HG03097 (cell line): ENCODE results near the gene FOXO3B.
"Not testable (repeated sequence)": the region's sequence is repeated elsewhere in the genome, so short reads cannot be mapped to it uniquely, and the experiment has no call there.

ENCODE experiments used
- ATAC-seq: cut with Tn5 transposase; IDR thresholded peaks from one replicate; pipeline ENCODE4 v1.9.1; 2021; ENCODE audit not compliant: unreplicated experiment, low FRiP score

The FOXO3B gene

DNA sequence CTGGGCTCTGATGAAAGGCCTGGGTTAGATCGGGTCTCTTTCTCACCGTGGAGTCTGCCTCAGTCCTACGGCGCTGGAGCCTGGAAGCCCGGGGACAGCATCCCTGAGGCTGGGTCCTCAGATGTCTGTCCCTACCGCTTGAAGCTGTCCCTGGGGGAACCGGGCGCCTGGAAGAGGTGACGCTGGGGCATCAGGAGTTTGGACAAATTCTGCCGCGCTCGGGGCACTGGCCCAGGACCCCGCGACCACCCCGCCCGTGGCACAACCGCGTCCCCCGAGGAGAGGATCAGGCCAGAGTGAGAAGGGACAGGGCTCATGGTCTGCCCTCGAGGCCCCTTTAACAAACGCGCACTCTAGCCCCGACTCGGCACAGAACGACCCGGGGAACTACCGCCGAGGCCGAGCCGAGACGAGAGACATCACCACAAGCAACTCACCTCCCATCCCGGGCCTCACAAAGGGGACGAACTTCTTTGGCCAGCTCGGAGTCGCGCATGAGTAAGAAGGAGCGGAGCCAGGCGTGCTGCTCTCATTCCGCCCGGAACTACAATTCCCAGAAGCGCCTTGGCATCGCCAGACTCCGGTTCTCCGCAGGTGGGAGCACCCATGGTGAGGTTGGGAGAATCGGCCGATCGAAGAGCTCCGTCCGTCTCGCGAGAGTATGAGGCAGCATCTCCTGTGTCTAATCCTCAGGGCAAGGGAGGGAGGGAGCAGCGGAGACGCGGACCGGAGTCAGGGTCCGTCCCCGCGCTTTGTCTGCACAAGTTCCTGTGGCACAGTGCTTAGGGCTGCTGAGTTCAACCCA is at the start of gene FOXO3B:
TSS of gene FOXO3B (minus strand) at position 548 of the 805 bp plus-strand sequence. CDS start 663 bp downstream, outside the sequence.
- peak; percentile 95 for ATAC-seq

DNA sequence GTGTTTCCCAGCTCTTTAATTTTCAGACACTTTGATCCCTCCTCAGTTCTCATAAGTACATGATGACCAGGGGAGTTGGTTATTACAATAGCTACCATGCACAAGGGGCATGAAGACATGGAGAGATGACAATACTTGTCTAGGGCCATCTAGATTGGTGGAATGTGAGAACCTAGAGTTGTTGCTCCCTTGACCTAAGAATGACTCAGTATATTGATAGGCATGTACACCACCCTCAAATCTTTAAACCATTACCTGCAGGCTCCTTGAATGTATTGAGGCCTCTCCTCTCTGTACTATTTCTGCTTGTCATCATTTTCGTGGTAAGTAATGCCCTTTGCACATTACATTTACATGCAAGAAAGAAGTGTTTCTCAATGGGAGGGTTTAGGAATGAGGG is 41.4 kb upstream of the FOXO3B start:
- not testable (repeated sequence) for ATAC-seq

DNA sequence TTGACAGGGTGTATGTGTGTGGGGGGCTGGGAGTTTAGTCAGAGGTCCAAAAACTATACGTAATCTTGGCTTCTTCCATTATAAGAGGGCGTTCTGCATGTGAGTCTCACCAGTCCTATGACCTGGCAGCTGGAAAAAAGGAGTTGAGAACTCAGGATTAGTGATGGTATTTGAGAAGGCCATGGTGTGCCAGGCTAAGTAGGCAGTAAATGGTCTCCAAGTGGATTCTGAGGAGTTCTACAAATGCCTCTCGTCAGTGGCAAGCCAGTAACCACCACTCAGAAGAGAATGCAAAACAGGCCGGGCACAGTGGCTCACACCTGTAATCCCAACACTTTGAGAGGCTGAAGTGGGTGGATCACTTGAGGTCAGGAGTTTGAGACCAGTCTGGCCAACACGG is 40.5 kb upstream of the FOXO3B start:
- not testable (repeated sequence) for ATAC-seq

DNA sequence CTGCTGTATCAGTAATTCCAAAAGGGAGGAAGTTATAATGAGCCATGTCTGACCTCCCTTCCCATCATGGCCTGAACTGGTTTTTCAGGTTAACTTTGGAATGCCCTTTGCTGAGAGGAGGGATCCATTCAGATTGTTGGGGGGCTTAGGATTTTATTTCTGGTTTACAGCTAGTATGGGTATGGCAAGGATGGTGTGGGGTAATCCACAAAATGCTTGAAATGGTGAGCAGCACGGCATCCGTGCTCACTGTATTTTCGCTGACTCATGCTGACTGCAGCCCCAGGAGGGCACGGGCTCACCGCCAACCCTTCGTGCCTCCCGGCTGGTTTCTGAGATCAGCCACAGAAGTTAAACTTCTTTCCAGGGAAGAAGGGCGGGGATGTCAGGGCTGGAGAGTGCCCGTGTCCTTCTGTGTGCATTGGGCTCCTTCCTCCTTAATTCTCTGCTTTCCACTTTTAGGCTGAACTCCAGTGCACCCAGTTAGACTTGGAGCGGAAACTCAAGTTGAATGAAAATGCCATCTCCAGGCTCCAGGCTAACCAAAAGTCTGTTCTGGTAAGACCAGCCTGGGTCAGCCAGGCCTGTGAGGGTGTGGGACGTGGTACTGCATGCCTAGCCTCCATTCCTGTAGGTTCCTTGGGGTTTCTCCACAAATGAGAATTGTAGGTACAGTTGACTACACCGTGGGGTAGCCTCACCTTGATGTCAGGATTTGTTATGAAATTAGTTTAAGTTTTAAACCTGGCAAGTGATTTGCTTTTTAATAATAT is 39.8 kb upstream of the FOXO3B start:
- not testable (repeated sequence) for ATAC-seq

DNA sequence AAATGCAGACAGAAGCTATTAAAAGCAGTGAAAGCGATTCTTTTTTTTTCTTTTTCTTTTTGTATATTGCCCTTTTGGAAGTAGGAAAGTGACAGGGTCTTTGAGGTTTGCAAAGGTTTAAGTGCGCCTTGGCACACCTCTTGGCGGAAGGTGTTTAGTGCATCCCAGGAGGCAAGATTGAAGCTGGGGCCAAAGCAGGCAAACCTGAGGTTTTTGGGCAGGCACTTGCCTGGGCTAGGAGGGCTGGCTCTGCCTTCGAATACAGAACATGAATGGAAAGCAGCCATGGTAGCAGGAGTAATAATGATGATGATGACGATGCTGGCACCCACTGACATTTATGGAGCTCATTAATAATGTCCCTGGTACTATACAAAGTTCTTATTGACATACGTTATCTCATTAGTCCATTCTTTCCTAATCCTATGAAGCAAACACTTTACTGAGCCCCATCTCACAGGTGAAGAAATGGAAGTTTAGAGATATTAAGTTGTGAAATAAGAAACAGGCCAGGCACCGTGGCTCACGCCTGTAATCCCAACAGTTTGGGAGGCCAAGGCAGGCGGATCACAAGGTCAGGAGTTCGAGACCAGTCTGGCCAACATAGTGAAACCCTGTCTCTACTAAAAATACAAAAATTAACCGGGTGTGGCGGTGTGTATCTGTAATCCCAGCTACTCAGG is 37.5 kb upstream of the FOXO3B start:
- ATAC-seq: not testable (repeated sequence)

DNA sequence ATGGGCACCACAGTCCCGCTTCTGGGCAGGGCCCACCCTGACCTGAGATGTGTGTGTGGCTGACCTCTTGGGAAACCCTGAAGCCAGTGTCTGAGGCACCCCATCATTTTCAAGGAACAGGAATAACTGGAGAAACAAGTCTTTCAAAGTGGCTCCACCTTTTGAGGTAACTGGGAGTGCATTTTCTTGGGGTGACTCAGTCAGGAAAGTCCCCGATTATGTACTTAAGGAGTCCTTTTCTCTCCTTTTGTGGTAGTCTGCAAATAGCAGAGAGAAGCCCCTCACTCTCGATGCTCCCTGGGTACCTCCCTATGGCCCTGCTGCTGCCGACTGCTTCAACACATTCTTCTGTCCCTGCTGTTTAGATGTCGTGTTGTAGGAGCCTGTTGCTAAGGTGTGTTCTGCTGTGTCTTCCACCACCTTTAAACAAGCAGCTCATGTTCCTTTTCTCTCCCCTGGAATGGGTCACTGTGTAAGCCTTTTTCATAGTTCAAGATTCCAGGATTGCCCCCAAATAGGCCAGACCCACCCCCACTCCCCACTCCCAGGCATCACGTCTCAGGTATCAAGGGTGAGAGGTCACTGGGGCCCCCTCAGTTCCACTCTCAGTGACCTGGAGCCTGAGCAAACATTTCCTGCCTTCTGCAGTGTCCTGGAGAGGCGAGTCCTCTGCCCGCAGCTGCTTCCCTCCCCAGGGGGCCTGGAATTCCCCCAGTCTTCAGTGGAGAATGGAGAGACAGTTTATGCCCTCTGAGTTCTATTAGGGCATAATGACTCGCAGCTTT is 36.7 kb upstream of the FOXO3B start:
- ATAC-seq: not testable (repeated sequence)

DNA sequence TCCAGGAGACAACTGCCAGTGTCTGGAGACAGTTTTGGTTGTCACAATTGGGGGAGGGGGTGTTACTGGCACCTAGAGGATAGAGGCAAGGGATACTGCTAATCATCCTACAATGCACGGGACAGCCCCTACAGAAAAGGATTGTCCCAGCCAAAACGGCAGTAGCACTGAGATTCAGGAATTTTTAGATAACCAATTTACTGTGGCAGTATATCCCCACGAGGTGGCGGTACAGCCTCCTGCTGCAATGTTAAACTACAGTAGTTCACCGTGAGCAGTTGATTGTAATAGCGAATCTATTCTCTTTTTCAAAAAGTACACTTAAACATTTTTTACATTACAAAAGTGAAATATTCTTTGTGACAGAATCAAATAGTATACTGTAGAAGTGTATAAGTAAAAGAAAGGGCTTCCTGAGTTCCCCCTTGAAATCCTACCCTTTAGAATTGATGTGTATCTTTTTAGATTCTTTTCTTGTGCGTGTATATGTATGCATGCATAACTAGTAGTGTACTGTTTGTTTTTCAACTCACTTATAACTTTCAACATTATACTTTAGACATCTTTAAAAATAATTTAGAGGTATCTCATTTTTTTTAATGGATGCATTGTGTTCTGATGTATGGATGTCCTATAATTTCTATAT is 30.4 kb upstream of the FOXO3B start:
- ATAC-seq: not testable (repeated sequence)

DNA sequence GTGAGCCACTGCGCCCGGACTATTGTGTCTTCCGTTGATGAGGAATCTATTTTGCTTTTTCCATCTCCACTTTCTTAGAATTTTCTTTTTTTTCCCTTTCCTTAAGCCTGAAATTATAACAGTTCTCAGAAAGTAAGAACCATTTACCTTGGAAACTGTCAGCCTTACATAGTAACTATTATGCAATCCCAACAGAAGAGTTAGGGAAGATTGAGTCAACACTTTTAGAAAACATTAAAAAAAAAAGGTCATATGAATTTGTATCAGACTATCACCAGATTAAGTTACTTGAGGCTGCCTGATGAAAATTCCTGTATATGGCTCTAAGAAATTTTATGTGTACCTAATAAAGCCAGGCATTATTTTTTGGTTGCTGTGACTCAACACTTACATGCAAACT is 26.1 kb upstream of the FOXO3B start:
- not testable (repeated sequence) for ATAC-seq

DNA sequence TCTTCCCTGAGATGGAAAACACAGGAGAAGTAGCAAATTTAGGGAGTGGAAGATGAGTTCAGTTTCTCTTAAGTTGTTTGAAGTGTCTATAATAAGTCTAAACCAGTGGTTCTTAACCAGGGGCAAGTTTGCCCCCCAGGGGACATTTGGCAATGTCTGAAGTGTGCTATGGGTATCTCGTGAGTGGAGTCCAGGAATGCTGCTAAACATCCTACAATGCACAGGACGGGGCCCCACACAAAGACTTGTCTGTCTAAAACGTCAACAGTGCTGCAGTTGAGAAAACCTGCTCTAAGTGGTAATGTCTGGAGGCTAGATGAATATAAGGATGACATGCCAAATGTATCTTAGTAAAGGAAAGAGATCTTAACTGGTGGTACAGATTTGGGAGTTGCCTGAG is 23.8 kb upstream of the FOXO3B start:
- ATAC-seq: not testable (repeated sequence)

DNA sequence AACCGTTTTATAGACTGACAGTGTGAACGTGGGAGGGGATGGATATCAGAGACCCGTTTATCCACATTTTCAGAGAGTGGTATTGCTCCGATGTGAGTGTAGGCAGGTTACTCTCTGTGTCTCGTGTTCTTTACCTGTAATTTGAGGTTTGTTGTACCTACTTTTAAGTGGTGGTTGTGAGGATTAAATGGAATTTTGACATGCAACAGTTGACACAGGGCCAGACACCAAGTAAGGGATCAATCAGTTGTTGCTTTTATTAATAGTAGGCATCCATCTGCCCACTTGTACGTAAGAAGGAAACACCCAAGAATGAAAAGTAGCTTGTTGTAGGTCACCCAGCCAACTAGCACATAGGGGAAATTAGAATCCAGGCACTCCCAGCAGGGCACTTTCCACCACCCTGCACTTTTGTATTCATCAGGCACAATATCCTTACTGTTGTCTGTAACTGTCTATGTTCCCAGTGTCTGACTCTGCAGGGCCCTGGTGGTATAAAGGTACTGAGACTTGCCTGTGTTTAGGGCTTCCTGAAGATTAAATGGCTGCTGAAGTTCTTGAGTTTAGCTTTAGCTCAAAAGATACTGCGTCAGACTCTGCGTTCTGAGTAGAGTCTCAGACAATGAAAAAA is 16.5 kb upstream of the FOXO3B start:
- not testable (repeated sequence) for ATAC-seq

DNA sequence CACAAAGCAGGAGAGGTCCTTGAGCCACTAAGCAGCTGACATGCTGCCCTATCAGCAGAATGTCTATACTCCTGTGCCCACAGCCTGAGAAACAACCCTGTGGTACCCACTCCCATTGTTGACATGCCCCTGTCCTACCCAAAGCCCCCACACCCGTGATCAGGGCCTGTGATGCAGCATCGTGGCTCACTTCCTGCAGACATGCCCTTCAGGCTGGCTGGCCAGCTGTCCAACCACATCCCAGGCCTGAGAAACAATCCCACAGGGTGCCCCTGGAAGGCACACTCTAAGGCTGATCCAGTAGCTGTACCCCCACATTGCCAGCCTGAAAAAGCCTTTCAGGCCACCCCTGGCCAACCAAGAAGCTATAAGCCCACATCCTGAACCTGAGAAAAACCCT is 13.0 kb upstream of the FOXO3B start:
- not testable (repeated sequence) for ATAC-seq

DNA sequence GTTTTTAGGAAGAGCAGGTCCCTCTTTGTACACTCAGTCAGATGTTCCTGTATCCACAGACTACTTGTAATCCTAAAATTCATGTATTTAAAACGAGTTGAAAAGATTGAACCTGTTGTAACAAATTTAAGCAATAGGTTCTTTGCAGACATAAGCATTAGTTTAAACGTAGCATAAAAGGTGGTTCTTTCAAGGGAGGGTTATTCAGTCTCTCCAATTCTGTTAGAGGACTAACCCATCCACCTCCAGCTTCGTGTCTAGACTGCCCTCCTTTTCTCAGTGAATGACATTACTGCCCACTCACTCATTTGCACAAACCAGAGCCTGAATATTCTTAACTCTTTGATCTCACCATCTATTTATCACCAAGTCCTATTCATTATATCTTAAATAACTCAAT is 554 bp upstream of the FOXO3B start:
- ATAC-seq: peak; percentile 11

DNA sequence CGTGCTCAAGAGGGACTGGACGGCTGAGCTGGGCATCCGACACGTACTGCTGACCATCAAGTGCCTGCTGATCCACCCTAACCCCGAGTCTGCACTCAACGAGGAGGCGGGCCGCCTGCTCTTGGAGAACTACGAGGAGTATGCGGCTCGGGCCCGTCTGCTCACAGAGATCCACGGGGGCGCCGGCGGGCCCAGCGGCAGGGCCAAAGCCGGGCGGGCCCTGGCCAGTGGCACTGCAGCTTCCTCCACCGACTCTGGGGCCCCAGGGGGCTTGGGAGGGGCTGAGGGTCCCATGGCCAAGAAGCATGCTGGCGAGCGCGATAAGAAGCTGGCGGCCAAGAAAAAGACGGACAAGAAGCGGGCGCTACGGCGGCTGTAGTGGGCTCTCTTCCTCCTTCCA is 4.7 kb downstream of the FOXO3B start:
- not testable (repeated sequence) for ATAC-seq

DNA sequence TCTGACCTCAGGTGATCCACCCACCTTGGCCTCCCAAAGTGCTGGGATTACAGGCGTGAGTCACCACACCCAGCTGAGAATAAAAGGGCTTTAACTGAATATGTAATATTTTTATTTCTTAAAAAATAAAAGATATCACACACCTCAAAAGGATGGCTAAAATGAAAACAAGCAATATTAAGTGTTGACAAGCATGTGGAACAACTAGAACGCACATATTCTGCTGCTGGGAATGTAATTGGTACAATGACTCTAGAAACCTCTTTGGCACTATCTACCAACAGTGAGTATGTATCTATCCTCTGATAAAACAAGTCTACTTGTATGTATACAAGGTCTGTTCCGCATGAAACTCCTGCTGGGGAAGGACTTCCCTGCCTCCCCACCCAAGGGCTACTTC is 5.2 kb downstream of the FOXO3B start:
- ATAC-seq: not testable (repeated sequence)

DNA sequence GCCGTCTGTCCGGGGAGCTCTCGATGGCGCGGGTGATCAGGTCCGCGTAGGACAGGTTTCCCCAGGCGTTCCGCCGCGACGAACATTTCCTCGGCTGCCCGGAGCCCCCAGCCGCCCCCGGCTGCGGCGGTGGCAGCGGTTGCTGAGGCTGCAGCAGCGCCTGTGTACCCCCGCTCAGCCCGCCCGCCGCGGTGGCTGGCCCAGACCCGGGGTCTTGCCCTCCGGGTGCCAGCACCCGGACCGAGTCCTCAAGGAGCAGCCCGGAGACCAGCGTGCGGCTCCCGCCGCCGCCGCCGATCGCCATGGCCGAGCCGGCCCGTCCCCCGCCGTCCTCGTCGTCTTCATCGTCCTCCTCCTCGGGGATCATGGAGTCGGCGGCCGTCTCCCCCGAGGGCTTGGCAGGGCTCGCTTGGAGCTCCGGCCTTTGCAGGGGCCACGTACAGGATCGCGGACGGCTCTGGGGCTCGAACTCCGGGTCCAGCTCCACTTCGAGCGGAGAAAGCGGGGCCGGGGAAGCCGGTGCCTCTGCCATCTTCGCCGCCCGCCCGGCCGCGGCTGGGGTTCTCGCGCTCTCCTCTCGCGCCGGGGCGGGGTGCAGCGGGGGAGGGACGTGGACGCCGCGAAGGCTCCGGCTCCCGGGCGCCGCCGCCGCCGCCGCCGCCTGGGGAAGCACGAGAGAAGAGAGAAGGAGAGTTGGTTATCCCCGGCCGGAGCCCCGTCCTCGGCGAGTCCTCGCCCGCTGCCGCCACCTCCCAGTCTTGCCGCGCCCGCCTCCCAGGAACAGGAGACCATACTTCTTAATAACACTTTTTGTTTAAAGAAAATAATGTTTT is 9.5 kb downstream of the FOXO3B start:
- ATAC-seq: not testable (repeated sequence)

DNA sequence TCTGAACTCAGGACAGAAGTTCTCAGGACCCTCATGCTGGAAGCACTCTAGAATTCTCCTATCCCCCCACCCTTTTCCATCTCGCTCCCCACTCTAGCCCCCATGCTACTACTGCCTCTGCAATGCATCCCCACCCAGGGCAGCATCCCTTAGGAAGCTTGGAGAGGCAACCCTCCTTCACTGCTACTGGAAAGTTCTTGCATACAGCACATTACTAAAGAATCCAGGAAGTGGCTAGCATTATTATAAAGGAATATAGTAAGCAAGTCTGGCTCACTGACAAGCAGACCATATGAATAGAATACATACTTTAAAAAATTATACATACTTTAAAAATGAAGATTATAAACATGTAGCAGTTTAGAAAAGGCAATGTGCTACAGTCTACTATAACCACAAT is 13.5 kb downstream of the FOXO3B start:
- ATAC-seq: not testable (repeated sequence)

DNA sequence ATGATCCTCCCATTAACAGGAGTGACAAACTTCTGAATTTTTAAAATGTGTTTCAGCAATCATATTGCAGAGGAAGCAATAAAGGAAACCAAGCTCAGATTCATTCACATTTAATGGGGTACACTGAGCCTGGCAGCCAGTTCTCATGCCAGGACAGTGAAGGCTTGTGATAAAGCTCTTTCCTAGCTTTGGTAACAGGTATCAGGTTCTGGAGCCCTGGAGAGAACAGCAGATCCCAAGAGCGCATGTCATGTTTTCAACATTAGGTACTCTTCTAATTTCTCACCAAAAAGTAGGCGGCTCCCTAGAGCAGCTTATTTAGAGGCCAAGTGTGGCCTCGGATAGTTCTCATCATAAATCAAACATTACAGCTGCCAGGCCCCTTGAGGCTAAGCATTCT is 14.6 kb downstream of the FOXO3B start:
- ATAC-seq: not testable (repeated sequence)

DNA sequence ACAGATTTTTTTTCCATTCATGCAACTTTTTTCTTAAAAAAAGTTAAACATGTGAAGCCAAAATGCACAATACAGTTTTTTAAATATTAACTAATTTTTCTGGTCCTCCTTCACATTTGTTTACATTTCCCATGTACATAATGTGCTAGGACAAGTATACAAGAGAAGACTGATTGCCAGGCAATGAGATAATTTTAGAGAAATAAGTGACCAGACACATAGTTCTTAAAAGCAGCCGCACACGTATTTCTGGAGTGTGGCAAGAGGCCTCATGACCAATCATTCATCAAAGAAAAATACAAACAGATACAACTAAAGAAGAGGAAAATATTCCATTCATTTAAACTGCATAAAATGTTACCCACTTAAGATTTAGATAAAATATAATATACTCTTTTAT is 15.8 kb downstream of the FOXO3B start:
- not testable (repeated sequence) for ATAC-seq
